HG03135 (cell line): ENCODE measurements around the gene HOXD3.

Experiments
- ATAC-seq: cut with Tn5 transposase; IDR thresholded peaks from one replicate; pipeline ENCODE4 v1.9.1; 2021; ENCODE audit warnings: mild to moderate bottlenecking, moderate library complexity; ENCODE audit not compliant: unreplicated experiment

Gene HOXD3

DNA sequence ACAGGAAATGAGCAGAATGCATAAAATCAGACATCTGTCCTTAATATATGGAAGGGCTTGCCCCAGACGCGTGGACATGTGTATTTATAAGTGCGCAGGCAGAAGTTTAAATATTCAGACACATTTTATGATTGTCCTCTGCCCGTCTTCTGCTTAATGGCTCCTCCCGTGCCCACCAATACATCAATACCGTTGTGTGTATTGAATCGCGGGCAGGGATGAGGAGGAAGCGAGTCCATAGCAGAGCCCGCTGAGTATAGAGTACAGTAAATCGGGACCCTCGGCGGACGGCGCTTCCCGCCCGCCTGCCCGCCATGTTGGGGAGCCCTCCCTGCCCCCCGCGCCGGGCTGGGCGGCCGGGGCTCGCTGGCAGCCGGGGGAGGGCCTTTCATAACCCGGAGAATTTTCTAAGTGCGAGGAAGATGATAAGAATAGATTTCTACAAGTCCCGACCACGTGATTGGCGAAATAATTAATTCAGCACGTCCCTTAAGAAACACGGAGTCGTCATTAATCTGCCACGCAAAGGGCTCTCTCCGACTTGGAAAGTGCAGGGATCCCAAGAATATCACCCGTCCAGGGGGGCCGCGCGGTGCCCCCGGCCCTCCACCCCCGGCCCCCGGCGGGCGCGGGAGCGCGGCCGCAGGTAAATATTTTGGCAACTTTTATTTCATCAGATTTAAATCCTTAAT is at the start of gene HOXD3:
Gene HOXD3, plus strand, starts transcription at position 501 of the 692 bp plus-strand sequence. CDS start 11,808 bp downstream, outside the sequence.
- ATAC-seq = no peak

DNA sequence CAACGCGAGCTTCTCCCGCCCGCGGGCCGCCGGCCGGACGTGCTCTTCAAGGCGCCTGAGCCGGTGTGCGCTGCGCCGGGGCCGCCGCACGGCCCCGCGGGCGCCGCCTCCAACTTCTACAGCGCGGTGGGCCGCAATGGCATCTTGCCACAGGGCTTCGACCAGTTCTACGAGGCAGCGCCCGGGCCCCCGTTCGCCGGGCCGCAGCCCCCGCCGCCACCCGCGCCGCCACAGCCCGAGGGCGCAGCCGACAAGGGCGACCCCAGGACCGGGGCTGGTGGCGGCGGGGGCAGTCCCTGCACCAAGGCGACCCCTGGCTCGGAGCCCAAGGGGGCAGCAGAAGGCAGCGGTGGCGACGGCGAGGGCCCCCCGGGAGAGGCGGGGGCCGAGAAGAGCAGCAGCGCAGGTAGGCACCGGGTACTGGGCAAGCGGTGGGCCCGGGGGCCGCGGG is 49.4 kb upstream of the HOXD3 start:
- ATAC-seq = no peak

DNA sequence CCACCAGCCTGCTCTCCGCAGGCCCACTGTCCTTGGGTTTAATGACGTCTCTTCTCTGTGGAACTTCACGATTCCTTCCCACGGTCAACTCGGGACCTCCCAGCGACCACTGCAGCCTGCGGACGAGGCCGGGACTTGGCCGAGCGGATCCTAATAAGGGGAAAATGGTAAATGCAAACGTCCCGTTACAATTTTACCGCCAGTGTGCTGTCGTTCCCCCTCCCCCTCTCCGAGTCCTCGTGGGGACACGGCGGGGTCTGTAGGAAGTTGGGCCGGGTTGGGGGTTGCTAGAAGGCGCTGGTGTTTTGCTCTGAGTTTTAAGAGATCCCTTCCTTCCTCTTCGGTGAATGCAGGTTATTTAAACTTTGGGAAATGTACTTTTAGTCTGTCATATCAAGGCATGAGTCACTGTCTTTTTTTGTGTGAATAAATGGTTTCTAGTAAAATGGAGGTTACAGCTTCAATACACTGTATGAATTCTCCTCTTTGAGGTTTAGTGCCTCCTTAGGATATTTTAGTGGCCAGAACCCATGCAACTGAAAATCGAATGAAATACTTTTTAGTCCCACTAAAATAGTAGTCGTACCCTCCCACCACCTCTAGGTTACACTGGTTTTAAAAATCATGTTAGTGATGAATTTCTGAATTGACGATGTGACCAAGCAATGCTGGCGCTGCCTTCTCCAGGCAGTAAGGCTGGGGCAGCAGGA is 47.8 kb upstream of the HOXD3 start:
- ATAC-seq = no peak

DNA sequence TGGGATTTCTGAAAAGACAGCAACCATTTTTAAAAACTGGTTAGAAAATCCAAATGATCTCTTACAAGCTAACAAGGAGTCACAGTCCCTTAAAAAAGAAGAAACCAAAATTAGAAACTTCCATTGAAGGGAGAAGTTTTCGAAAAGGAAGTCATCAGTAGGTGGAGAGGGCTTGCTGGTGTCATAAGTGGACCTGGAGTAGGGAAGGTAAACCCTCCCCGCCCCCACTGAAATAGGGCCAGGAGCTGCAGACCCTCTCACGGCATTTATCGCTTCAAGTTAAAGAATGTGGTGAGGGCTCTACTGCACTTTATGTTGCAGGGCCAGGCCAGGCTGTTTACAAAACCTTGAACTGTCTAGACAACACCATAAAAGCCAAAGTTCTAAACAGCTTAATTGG is 47.2 kb upstream of the HOXD3 start:
- no peak for ATAC-seq

DNA sequence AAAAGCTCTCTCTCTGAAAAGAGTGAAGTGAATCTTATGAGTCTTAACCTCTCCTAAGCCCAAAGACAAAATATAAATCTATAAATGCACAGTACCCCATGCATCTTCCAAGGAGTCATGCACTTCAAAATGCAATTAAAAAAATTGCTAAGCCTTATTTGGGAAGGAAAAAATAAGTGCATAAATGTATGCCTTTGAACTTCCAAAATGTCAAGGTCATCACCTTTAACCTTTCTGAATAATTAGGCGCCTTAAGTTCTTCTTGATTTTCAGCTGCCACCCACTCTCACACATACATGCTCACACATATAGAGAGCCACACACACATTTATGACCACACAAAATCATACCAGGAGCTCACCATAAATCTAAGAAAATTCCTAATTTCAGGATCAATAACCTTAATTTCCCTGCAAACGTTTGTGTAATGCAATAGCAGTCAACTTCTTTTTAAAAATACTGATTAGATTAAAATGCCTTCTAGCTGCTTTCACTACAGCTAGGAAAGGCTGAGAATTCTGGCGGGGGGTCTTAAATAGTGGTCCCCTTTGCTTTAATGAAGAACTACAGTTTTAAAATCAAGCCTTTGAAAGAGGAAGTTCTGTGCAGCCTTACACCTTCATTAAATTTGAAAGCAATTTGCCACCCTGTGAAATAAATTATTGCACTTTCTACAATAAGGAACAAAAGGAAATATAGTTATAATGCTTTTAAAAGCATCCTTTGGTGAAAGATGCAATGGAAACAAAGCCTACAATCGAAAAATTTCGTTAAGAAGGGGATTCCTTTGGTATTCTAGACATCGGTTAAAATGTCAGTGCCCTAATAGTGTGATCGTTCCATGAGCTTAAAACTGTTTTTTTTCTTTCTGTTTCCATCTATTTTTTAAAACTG is 46.4 kb upstream of the HOXD3 start:
- ATAC-seq = no peak

DNA sequence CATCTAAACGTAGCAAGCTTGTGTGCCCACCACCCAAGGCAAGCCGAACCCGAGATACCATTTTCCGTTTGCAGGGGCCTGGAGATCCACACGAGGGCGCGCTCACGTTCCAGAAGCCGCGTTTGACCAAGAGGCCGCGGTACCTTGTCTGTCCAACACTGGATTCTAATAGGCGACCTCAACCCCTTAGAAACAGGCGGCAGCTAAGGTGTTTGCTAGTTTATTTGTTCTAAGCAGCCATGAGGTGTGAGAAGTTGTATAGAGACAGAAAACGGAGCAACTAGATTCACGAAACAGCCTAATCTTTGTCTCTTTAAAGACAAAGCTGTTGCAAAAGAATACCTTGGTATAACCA is 45.8 kb upstream of the HOXD3 start:
- no peak for ATAC-seq

DNA sequence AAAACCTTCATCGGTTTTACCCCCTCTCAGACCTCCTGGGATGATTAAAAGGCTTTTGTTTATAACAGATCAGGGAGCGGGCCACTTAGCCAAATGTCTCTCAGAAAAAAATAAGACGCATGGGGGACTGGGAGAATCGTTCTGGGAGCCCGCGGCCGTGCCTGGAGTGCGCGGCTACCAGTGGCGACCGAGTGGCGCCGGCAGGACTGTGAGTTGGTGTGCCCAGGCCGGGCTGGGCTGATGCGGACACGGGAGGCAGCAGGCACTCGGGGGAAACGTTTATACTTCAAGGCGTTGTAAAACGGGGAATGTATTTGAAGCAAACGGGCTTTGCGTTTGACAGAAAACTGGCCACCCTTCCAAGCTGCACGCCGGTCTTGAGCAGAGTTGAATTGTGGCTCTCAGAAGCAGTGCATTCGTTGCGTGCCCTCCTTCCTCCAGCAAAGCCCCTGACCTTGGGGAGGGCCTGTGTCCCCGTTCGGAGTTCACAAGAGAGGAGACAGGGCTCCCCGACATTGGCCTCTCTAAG is 45.2 kb upstream of the HOXD3 start:
- no peak for ATAC-seq

DNA sequence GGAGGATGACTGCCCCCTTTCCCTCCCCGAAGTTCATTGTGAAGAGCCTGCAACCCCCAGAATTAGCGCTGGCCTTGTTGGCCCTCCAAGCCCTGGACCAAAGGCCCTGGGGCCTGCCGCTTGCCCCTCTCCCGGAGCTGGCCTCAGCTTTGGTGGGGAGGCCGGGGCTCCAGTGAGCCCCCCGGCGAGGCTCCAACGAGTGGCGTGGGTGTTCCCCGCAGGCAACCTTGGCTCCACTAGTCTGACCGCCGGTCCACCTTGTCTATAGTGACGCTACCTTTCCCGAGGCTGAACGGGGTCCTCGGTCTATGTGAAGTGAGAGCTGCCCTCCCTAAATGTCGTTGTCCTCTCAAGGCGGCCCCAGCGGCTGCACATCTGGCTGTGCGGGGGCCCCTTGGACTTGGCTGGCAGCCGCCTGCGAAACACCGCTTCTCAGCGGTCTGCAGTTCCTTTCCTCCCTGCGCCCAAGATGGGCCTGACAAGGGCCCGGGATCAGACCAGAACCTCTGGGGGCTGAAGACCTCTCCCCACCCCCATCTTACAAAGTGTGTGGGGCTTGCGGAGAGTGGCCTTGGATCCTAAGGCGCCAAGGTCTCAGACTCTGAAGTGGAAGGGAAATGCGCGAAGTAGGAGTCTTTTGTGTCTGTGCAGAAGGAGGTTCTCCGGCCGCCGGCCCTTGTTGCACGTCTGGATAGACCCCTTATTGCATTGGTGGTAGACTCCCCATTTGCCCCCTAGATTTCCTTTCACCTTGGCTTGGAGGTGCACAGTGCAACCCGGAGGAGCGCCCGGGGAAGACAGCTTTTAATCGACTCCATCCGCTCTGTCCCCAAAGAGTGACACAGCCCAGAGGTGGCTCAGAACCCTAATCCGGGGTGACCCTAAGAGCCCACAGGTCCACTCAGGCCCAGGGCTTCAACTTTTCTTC is 44.5 kb upstream of the HOXD3 start:
- no peak for ATAC-seq

DNA sequence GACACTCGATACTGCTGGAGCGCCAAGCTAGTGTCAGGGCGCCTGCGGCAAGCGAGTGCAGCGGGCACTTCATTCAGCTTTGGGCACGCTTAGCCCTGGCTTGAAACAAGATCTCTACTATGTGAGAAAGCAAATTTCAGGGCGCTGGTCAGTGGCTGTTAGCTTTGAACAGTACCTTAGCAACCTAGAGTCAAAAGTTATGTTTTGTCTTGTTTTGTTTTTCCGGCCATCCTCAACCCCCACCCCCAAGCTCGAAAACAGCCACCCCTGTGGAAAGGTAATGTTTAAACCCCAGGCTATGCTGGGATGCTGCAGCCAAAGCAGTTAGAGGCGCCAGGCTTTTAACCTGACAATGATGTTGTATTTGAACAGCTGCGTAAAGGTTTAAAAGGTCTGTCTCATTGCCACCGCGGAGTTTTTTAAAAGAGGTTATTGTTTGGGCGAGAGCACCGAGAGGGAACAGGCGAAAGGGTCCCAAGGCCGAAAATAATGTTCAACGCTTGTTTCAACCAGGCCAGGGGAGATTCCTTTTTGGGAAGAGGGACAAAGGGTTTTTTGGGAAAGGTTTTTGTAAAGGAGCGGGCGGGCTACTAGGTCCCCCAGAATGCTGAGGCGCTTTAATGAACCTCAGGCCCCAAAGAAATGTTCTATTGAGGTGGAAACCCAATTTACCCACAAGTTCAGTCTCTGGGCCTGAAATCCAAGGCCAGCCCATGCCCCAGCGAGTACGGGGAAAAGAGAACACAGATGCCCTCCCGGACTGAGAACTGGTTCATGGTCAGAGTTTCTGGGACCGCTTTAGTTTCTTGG is 42.8 kb upstream of the HOXD3 start:
- ATAC-seq = no peak

DNA sequence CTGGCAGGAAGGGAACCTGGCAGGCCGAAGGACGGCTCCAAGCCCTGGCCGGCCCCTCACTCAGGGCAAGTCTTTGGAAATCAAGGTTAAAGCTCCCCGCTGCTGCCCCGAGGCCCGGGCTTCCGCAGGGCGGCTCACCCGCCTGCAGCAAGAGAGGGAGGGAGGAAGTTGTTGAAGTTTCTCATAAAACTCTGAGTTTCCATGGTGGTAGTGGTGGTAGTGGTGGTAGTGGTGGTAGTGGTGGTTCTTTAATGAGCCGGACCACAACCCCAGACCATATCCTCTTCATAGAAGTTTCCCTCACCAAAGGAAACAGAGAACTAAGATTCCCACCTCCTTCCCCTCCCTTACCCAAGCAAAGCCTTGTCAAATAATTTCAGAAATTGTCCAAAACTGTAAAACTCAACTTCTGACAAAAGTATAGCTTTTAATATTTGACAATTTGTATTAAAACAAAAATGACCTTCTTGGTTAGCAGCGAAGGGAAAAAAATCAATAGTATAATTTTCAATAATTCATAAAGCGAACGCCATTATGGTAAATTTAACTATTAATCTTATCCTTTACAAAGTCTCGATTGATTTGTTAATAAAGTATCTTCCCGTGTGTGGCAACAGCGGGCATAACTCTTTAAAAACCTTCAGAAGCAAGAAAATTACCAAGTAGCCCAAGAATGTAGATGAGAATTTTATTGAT is 42.0 kb upstream of the HOXD3 start:
- no peak for ATAC-seq

DNA sequence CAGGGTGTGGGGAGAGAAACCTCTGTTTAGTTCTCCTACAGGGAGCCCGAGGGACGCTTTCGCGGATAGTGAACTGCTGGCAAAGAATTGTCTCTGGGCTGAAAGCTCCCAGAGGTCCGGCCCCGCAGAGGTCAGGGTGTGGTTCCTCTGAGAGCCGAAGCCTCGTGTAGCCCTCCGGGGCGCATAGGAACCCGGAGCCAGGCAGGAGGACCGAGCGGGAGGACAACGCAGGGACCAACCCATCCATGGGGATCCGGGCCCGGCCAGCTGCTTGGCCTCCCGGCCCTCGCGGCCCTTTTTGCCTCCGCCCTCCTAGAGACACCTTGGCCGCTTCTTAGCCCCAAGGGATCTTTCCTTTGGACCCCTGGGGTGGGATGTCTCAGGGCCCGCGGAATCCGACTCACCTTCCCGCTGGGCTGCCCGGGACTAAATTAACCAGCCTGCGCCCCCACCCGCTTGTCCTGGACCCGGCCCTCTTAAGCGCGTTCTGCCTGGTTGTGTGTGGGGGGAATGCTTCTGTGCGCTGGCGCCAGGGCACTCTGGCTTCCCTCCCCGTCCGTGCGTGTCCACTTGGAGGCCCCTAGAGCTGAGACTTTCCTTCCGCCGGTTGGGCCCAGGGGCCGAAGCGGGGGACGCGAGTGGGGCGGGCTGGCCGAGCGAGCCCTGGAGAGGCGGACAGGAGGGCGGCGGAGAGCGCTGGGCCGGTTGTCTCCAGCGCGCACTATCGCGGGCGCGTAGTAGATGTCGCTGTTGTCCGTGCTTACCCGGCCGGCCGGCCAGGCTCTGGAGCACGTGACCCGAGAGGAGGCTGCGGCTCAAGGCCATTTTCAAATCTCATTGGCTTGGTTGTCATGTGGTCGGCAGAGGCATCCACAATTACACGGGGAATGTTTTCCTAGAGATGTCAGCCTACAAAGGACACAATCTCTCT is 41.0 kb upstream of the HOXD3 start, which contains the start of gene HOXD10:
Gene HOXD10, plus strand, starts transcription at position 896 of the 931 bp plus-strand sequence. CDS start 56 bp downstream, outside the sequence.
- no peak for ATAC-seq

DNA sequence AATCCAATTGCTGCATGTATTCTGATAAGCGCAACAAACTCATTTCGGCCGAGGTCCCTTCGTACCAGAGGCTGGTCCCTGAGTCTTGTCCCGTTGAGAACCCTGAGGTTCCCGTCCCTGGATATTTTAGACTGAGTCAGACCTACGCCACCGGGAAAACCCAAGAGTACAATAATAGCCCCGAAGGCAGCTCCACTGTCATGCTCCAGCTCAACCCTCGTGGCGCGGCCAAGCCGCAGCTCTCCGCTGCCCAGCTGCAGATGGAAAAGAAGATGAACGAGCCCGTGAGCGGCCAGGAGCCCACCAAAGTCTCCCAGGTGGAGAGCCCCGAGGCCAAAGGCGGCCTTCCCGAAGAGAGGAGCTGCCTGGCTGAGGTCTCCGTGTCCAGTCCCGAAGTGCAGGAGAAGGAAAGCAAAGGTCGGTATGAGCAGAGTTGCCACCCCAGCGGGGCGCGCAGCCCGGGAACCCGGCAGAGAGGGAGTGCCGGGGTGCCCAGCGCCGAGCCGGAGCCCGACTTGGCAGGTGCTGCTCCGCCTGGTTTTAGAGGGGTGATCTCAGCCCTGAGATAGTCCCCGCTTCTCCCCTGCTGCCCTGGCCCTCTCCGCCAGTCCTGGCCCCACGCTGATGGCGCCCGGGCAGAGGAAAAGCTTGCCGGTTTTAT is 39.8 kb upstream of the HOXD3 start:
- ATAC-seq = no peak

DNA sequence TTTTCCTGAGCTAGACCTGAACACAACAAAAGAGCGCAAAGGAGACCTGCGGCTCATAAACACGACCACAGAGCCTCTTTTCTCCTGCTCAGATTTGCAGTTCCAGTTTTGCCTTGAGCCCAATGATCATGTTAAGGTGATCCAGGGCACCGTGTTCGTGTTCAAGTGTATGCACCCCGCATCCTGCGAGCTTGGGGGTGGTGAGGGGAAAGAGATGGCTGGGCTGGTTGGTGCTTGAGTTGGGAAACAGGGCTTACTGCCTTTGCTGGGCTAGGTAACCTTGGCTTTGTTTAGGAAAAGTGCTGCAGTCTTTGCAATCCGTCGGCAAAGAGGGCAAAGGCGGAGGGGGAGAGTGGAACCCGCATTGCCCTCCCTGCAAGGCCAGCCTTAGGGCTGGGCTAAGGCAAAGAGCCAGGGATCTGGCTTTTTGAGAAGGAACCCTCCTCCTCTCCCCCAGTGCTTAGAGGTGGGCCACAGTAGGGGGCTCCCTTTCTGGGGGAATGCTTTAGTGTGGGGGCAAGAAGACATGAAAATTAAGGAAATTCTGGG is 39.2 kb upstream of the HOXD3 start:
- ATAC-seq = no peak

DNA sequence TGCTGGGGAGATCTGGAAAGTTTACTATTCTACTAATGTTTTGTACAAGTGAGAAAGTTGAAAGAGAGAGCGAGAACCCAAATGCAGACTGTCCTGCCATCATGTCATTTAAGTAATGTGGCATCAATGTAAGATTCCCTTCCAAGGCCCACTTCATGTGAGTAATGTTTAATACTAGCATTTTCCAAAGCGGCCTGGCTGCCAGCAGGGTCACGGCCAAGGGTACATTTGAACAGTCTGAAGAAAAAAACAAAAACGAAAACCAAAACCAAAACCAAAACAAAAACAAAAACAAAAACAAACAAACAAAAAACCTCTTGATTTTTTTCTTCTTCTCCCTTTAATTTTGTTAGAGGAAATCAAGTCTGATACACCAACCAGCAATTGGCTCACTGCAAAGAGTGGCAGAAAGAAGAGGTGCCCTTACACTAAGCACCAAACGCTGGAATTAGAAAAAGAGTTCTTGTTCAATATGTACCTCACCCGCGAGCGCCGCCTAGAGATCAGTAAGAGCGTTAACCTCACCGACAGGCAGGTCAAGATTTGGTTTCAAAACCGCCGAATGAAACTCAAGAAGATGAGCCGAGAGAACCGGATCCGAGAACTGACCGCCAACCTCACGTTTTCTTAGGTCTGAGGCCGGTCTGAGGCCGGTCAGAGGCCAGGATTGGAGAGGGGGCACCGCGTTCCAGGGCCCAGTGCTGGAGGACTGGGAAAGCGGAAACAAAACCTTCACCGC is 38.3 kb upstream of the HOXD3 start:
- no peak for ATAC-seq

DNA sequence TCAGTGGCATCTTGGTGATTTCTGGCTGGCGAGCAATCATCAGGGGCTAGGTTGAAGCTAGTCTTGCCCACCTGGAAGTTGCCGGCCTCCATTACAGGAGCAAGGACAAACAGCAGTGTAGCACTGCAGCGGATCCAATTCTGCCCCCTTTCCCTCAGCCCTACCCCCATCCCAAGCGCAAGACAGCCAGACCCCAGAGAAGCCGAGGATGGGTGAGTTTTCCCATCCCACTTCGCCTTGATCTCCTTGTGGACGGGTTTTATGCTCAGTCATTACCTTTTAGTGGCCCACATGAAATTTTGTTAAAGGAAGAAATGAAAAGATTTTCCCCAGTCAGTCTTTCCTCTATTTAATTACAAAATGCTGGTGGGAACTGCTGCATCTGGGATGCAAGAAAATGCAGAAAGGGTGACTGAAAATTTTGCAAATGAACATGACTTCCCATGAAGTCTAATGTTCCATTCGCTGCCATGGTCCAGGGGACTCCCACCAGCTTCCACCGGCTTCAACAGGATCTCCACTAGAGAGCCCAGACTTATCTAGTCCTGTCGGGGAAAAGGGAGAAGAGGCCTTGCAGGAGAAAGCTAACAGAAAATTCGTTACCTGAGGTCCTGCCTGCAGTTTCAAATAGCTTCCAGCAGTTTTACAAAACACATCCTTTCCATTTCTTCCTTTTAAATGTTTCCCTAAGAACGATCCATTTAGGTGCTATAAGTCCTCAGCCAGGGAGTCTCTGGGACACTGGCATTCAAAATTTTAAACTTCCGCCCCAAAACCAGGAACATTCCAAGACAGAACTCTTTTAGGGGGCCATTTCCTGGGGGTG is 36.5 kb upstream of the HOXD3 start:
- ATAC-seq = no peak
